Breast epithelium (tissue), 4 donors: ENCODE measurements around the gene EVC. TPM values are rescaled to one million over a fixed set of nuclear protein-coding genes. Genes with fewer than 3 reads are reported as not detected.

Experiments used
- DNase-seq, 2 donors: peaks; one replicate each; pipeline ENCODE4 v3.0.0-alpha.2; 2019; ENCODE audit warnings: low spot score in 2 of 2
- H3K27ac ChIP-seq, 2 donors: fragments of 200-600 bp; sonication (generic) in 1 of 2; one replicate each; pipeline ENCODE4 v1.5.1; 2016 to 2019; ENCODE audit warnings: mild to moderate bottlenecking in 1 of 2
- H3K27me3 ChIP-seq, 2 donors: fragments of 200-600 bp; sonication (generic) in 1 of 2; one replicate each; pipeline versions ENCODE4 v1.5.1 to v1.6.0; 2017 to 2019; ENCODE audit warnings: control low read depth in 1 of 2, mild to moderate bottlenecking in 1 of 2
- H3K36me3 ChIP-seq: fragments of 200-600 bp; one replicate; pipeline ENCODE4 v1.5.1; 2019
- H3K4me1 ChIP-seq, 2 donors: fragments of 200-600 bp; sonication (generic); one replicate each; pipeline ENCODE4 v1.5.1; 2016 to 2019; ENCODE audit warnings: control low read depth in 1 of 2
- H3K4me3 ChIP-seq, 3 donors: fragments of 200-600 bp; sonication (generic); 1 replicate in 2 of 3; 2 replicates in 1 of 3; pipeline ENCODE4 v1.5.1; 2016 to 2019; ENCODE audit warnings: mild to moderate bottlenecking in 3 of 3, moderate library complexity in 2 of 3
- H3K9me3 ChIP-seq, 2 donors: fragments of 200-600 bp; sonication (generic) in 1 of 2; one replicate each; pipeline ENCODE4 v1.5.1; 2016 to 2019; ENCODE audit warnings: control low read depth in 1 of 2
- CTCF ChIP-seq, 3 donors: fragments of 450-650 bp; IDR thresholded peaks; one replicate each; pipeline ENCODE4 v1.5.1; 2016 to 2017; ENCODE audit warnings: antibody characterized with exemption in 3 of 3, mild to moderate bottlenecking in 3 of 3, moderate library complexity in 3 of 3
- POLR2A ChIP-seq: fragments of 450-650 bp; IDR thresholded peaks from one replicate; pipeline ENCODE4 v1.6.1; 2016; ENCODE audit warnings: antibody characterized with exemption, mild to moderate bottlenecking, moderate library complexity
- POLR2AphosphoS5 ChIP-seq, 3 donors: sonication (generic); formaldehyde crosslinking; IDR thresholded peaks; one replicate each; pipeline ENCODE4 v1.6.1; 2017; ENCODE audit warnings: antibody characterized with exemption in 3 of 3
- intact Hi-C: fragments of 100-400 bp; cut with DNase I; formaldehyde crosslinking; loops from one replicate; pipeline ENCODE4 v1.15.1; 2023; ENCODE audit warnings: low total_unique reads
- total RNA-seq, 3 donors: library from RNA; depleted of rRNA; stranded (reverse); fragments of >200 nt; gene quantifications; one replicate each; pipeline ENCODE4 v1.1.0, GENCODE V29; 2016

EVC gene
- 10 to 100 TPM; 20.0 to 27.5 (median 25.9) TPM for total RNA-seq

GRCh38 chr4:5710961-5711478, at the start of gene EVC:
EVC (plus strand) TSS chr4:5711201; CDS start chr4:5711381, 180 bp downstream.
- intact Hi-C loops, result no loop called here
- H3K9me3 ChIP-seq, result peaks cover 5 to 6% of the 10 kb centered on the region in 2 donors
- peak; percentile 60 to 75 for DNase-seq
- no peaks in the 10 kb centered on the region for H3K36me3 ChIP-seq
- no peaks in the 10 kb centered on the region for H3K27me3 ChIP-seq
- H3K4me1 ChIP-seq, result peaks cover 6 to 8% of the 10 kb centered on the region in 2 donors
- H3K27ac ChIP-seq, result peak within 1 kb of the TSS; percentile 84 to 87
- peak within 1 kb of the TSS; percentile 49 to 85 (median 63) for H3K4me3 ChIP-seq
- TF ChIP-seq POLR2A, result no peak
- TF ChIP-seq POLR2AphosphoS5 (IDR thresholded peaks at IDR 0.05), result no peak
- no peak for TF ChIP-seq CTCF (IDR thresholded peaks at IDR 0.05)

- Histone ChIP-seq H3K36me3 (peaks cover 15% of the 10 kb centered on the region), H3K9me3 (peaks cover 0 to 11% of the 10 kb centered on the region in 2 donors)
- intact Hi-C loops, result no loop called here
Measured at GRCh38 chr4:5661237-5661636, 49.8 kb upstream of the EVC start.

GRCh38 chr4:5662555-5662954, 48.4 kb upstream of the EVC start:
- Histone ChIP-seq H3K4me1 (no peaks in the 10 kb centered on the region), H3K27me3 (no peaks in the 10 kb centered on the region), H3K36me3 (peaks cover 15% of the 10 kb centered on the region), H3K9me3 (peaks cover 0 to 11% of the 10 kb centered on the region in 2 donors), H3K27ac (no peak overlapping the region), H3K4me3 (no peak overlapping the region)
- TF ChIP-seq POLR2AphosphoS5 (IDR thresholded peaks at IDR 0.05) (no peak), POLR2A (no peak), CTCF (IDR thresholded peaks at IDR 0.05) (no peak)
- DNase-seq, result no peak
- intact Hi-C loops, result no loop called here

More at GRCh38 chr4:5661237-5661636, 49.8 kb upstream of the EVC start:
- H3K27me3 ChIP-seq, result no peaks in the 10 kb centered on the region
- DNase-seq, result no peak
- no peak overlapping the region for H3K27ac ChIP-seq
- H3K4me1 ChIP-seq, result no peaks in the 10 kb centered on the region
- H3K4me3 ChIP-seq, result no peak overlapping the region
- TF ChIP-seq CTCF (IDR thresholded peaks at IDR 0.05), result no peak
- TF ChIP-seq POLR2A, result no peak
- TF ChIP-seq POLR2AphosphoS5 (IDR thresholded peaks at IDR 0.05), result no peak

GRCh38 chr4:5664778-5665177, 46.2 kb upstream of the EVC start:
- no peak overlapping the region for H3K27ac ChIP-seq
- no peak for DNase-seq
- H3K4me3 ChIP-seq, result no peak overlapping the region
- intact Hi-C loops, result no loop called here
- H3K27me3 ChIP-seq, result no peaks in the 10 kb centered on the region
- TF ChIP-seq POLR2A, result no peak
- no peak for TF ChIP-seq POLR2AphosphoS5 (IDR thresholded peaks at IDR 0.05)
- no peak for TF ChIP-seq CTCF (IDR thresholded peaks at IDR 0.05)
- H3K36me3 ChIP-seq, result peaks cover 15% of the 10 kb centered on the region
- no peaks in the 10 kb centered on the region for H3K4me1 ChIP-seq
- peaks cover 0 to 11% of the 10 kb centered on the region in 2 donors for H3K9me3 ChIP-seq

GRCh38 chr4:5666741-5667140, 44.3 kb upstream of the EVC start:
- no peak overlapping the region for H3K27ac ChIP-seq
- H3K27me3 ChIP-seq, result no peaks in the 10 kb centered on the region
- no peak overlapping the region for H3K4me3 ChIP-seq
- TF ChIP-seq CTCF (IDR thresholded peaks at IDR 0.05) (no peak), POLR2A (no peak), POLR2AphosphoS5 (IDR thresholded peaks at IDR 0.05) (no peak)
- H3K9me3 ChIP-seq, result no peaks in the 10 kb centered on the region
- peaks cover 3% of the 10 kb centered on the region for H3K36me3 ChIP-seq
- H3K4me1 ChIP-seq, result no peaks in the 10 kb centered on the region
- intact Hi-C loops, result no loop called here
- no peak for DNase-seq
